Stimulated activated CD4-positive, alpha-beta T cell treated with anti-CD3 and anti-CD28 coated beads, Interleukin-1b, Interleukin-23, amount 100 ng/mL, for 48 hours (primary cell): ENCODE measurements around the gene CTDP1.

Experiments
- DNase-seq: peaks from one replicate; pipeline ENCODE4 v3.0.0-alpha.2; 2020

The CTDP1 gene

DNA sequence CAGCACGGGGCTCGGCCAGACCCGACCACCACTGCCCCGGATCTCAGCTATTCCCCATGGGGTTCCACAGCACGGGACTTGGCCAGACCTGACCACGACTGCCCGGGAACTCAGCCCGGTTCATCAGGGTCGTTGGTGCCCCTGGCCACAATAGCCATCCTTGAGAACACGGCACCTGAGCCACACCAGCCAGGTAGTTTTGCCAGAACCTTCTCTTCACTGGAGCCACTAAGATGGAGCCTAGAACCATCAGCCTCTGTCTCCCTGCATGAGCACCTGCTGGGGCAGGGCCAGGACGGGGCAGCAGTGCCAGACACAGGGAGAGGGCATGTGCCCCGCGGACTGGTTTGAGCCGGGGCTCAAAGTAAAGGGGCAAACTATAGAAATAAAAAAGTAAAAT is 106.7 kb downstream of the CTDP1 start:
- no peak for DNase-seq

DNA sequence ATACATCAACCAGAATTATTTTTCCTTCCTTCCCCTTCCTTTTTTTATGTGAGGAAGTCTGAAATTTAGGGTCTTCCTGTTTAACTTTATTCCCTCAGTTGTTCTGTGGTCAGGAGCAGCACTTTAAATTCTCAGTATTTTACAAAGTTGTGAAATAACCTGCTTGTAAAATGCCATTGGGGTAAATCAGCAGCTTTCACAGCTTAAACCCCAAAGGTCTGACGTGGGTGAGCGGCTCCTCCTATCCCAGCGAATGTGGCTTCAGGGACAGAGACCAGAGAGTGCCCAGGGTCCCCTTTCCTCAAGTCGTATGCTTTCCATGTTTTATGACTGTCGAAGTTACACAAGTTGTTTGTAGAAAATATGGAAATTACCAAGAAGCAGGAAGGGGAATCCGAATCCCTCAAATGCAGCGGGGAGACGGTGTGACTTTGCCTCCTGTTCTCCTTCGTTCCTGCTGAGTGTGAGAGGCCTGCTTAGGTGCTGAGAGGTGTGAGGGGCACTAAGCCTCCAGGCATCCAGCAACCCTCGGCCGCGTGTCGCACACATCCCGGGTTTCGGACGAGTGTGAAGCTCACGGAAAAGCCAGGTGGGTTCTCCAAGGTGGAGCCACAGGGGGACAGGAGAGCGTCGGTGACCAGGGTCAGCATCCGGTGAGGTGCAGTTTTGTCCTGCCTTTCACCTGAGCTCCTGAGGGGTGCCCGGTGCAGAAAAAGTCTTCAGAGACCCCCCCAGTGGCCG is 107.4 kb downstream of the CTDP1 start:
- no peak for DNase-seq

DNA sequence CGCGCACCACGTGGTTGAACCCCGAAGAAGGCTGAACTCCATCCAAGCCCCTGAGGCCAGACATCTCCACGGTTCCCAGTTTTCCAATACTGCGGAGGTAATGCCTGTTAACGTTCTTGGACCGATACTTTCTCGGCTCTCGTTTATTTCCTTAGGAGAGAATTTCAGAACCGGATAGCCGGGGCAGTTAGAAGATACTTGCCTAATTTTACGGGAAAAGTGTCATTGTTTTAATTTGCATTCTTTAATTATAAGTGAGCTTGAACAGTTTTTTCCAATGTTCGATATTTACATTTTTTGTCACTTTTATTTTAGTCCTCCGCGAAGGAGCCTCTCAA is 107.9 kb downstream of the CTDP1 start:
- no peak for DNase-seq

DNA sequence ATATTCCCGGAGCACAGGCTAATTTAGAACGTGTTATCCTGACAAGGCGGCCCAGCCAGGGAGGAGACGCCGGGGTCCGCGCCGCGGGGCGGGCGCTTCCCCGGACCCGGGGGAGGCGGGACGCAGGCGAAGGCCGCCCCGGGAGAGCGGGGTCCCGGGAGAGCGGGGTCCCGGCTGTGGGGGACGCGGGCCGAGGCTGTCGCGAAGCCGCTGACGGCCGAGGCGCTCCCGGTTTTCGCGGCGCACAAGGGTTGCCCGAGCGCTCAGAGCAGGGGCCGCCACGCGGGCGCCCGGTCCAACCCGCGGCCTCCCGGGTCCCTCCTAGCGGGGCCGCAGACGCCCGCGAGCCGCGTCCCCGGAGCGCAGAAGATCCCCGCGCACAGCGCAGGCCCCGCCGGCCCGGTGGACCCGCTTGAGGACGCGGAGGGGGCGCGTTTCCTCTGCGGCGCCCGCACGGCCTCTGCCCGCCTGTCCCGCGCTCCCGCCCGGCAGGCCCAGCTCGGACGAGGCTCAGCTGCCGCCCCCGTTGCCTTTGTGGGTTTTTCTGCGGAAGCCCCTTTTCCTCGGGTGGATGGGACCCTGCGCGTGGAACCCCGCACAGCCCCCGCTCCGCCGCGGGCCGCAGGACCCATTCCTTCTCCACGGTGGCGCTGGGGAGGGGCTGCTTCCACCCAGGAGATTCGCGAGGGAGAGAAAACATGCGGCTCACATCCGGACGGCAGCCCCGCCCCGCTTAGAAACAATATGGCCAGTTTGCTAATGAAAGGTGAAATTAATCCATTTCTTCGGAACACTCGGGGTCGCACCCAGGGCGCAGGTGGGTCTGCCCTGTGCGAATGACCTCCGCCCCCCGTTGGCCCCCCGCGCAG is 108.5 kb downstream of the CTDP1 start:
- no peak for DNase-seq

DNA sequence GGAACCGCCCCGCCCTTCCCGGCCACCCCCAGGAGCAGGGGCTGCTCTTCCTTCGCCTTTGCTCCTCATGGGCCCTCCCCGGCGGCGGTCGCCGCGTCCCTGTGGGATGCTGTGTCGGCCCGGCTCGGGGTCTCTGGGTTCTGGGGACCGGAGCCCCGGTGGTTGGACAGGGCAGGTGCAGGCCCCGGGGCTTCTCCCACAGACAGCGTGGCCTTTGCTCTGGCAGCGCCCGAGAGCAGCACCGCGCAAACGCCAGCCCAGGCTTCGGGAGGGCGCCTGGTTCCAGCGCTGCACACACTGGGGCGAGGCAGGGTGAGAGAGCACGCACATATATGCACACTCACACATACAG is 109.1 kb downstream of the CTDP1 start:
- no peak for DNase-seq

DNA sequence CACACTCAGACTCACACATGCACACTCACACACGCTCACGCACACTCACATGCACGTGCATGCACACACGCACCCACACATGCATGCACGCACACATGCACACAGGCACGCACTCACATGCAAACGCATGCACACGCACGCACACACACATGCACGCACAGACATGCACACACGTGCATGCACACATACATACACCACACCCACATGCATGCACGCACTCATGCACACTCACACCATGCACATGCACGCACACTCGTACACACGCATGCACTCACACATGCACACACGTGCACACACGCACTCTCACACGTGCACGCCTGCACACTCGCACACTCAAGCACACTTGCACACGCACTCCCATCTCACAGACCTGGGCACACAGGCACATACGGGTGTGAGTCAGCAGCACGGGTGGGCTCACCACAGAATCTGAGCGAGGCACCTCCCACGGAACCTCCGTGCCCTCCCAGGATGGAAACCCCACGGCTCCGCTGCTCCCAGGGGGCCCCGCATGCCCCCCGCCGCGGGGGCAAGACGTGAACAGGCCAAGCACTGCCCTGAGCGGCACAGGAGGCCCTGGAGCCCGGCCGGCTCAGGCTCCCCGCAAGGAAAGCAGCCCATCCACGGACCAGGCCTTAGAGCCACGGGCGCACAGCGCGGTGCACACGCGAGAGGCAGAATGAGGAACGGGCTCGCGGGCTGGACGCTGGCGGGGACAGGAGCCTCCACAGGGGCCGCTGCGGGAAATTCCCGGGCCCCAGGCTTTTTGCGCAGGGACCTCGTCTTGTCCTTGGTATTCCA is 109.7 kb downstream of the CTDP1 start:
- DNase-seq: no peak

DNA sequence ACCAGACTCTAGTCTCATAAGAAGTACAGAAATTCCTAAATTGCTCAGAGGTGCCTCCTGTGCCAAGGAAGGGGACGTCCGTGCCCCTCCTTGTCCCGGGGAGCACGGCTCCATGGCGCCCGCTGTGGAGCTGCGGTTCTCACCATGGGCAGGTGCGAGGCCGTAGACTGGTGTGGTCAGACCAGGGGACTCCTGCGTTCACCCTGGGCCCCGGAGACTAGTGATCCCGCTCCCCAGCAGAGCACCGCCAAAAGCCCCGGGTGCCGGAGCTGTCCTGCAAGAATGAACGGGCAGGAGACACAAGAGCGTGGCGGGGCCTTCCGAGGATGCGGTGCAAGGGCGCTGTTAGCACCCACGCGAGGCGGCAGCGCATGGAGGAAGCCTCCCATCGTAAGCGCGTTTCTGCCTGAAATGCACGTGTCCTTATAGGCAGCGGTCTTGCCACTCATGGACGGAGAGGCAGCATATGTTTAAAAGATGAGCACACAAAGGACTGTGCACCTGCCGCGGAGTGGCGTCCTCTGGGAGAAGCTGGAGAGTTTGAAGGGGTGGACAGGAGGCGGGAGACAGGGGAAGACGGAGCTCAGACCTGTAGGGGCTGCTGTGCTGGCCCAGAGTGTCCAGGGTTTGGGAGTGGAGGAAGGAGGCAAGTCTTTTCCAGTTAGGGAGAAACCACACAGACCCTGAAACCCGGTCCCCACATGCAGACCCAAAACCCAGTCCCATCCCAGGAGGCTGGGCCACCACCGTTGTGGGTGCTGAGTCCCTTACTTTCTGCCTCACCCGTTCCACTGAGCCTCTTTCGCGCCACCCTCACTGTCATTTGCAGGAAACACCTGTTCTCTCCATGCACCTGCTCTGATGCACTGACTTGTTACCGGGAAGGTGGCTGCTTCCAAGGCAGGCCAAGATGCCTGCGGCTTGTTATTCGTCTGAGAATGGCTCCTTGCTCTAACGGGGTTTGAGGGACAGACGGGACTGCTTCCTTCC is 110.6 kb downstream of the CTDP1 start:
- DNase-seq: no peak

DNA sequence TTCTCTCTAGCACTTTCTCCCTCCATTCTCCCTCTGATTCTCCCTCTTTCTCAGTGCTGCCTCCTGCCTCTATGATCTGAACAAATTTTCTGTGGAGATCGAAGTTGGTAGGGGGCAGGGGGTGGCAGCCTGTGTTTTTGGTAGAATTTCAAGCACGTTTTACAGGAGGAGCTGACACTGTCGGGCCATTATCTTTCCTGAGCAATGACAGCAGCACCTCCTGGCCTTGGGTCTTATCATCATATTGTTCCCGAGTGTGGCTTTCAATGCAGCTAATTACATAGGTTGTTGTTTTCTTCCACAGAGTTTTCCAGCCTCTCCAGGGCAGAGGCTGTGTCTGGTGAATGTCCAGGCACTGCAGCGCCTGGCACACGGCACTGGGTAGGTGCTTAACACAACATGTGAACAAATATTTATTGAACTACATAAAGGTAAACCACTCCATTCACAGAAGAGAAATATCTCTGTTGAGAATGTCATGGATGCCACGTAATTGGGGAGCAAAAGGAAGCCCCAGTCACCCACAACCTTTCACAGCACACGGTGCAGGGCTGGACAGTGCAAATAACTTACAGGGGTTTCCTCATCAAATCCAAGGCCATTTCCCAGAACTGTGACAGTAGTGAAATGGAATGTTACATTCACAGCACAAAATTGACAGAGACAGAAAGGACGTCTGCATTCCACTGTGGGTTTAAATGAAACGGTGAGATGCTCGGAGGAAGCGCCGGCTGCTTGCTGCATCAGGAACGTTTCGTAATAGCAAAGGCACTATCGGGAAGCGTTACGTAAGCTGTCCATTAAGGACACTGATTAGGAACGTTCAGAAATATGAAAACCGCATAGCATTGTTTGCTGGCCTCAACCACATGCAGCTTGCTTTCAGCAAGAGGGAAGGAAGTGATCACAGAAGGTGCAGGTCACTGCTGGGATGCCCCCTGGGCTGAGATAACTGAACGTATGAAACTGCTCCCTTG is 111.7 kb downstream of the CTDP1 start:
- no peak for DNase-seq

DNA sequence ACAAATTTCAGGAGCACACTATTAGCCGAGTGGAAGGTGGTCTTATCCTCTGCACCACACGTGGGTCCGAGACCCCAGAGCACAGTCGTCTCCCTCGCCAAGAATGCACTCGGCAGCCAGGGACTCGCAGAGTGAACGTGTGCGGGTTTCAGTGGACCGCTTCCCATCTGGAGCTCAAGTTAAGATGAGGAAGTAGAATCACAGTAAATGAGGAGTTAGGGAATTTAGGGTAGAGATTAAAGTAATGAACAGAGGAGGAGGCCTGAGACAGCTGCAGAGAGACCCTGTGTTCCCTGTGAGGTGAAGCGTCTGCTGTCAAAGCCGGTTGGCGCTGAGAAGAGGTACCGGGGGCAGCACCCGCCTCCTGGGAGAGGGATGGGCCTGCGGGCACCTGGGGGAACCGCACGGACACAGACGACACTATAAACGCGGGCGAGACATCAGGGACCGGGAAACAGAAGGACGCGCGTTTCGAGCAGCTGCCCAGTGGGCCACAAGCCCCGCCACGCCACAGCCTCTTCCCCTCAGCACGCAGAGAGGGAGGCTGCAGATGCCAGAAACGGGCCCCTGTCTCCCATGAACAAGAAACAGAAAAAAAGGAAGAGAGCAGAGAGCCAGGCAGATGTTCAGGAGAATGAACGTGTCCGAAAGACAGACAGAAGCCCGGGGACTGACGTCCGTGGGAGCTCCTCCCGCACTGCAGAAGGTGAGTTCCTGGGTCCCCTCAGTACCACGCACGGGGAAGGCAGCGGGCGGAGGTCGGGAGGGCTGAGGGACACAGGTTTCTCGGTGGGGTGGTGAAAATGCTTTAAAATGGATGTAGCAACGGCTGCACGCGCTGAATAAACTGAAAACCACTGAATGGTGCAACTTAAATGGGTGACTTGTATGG is 112.7 kb downstream of the CTDP1 start:
- DNase-seq: no peak

DNA sequence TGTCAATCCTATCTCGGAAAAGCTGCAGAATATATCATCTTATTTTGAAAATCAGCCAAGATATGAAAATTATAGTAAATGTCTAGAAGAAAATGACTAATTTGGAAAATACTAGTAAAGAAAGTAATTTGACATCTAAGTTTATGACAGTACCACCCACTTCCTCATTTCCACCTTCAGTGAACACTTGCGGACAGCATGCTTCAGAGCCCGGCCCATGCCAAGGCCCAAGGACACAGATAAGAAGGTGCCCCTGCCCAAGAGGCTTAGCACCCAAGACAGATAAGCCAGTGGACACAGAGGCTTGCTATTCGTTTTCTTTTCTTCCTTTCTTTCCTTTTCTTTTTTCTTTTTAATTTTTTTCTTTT is 113.4 kb downstream of the CTDP1 start:
- no peak for DNase-seq

DNA sequence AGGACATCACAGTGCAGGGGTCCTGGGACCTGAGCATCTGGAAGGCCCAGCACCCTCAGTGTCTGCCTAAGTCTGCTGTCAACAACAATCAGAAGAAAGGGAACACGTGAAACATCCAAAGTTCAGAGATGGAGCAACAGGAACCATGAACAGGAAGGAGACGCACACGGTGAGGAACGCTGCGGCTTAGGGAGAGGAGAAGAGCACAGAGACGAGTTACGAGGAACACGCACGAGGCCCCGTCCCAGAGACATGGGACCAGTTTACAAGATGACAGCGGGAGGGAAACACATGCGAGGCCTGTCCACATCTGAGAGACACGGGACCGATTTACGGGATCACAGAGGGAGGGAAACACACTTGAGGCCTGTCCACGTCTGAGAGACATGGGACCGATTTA is 115.2 kb downstream of the CTDP1 start:
- DNase-seq: no peak

DNA sequence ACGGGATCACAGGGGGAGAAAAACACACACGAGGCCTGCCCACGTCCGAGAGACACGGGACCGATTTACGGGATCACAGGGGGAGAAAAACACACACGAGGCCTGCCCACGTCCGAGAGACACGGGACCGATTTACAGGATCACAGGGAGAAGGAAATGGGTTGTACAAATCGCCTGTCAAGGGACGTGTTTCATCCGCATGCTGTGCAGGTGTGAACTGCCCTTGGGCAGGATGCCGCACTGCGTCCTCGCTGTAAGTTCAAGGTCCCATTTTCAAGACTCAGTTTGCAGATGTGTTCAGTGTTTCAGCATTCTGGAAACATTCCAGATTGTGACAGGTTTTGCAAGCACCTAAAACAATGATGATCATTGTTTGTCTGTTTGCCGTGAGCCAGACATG is 115.8 kb downstream of the CTDP1 start:
- DNase-seq: no peak

DNA sequence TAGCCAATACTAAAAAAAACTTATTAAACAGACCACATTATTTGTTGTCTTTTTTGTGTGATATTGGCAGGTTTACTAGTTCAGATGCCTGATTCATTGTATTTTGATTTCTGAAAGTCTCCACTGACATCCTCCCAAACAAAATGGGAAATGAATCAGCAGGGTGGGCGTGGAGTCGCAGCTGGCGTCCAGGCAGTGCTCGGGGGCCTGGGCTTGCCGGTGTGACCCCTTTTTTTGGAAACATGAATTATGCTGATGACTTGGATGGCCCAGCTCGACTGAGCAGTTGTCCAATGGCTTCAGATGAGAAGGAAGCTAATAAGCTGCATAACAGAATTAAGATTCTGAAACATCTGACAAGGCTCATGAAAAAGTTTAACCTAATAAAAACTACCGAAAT is 116.4 kb downstream of the CTDP1 start:
- no peak for DNase-seq

DNA sequence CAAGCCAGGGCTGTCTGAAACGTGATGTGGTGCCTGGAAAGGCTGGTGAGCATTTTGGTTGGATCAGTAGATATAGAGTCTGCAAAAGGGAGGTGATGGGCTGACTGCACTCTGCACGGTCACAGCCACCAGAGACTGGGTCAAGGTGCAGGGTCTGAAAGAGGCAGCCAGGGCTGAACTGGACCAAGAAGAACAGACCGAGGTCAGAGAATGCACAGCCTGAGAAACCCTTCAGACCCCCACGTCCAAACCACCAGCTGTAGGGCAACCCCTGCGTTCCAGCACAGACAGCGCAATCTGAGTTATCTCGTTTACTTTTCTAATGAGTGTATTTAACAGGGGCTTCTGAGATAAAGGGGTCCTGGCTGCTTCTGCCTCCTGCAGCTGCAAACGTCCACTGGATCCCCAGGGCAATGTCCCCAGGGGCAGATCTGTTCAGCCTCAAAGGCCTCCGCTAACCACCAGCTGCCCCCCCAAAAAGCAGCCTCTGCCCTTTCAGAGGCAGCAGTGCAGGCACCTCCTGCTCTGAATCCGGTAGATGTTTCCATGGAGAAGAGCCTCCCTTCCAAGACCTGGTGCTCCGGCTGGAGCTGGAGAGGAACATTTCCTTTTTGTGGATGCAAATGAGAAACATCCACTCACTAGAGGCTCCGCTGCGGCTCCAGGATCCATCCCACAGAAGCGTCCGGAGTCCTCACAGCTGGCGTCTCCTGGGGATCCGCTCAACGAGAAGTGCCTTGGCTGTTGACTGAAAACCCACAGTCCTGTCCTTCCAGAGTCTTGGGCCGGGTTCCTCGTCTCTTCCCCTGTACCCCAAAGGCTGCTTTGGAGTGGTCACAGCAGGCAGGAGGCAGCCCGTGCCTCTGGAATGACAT is 117.2 kb downstream of the CTDP1 start:
- DNase-seq: no peak

DNA sequence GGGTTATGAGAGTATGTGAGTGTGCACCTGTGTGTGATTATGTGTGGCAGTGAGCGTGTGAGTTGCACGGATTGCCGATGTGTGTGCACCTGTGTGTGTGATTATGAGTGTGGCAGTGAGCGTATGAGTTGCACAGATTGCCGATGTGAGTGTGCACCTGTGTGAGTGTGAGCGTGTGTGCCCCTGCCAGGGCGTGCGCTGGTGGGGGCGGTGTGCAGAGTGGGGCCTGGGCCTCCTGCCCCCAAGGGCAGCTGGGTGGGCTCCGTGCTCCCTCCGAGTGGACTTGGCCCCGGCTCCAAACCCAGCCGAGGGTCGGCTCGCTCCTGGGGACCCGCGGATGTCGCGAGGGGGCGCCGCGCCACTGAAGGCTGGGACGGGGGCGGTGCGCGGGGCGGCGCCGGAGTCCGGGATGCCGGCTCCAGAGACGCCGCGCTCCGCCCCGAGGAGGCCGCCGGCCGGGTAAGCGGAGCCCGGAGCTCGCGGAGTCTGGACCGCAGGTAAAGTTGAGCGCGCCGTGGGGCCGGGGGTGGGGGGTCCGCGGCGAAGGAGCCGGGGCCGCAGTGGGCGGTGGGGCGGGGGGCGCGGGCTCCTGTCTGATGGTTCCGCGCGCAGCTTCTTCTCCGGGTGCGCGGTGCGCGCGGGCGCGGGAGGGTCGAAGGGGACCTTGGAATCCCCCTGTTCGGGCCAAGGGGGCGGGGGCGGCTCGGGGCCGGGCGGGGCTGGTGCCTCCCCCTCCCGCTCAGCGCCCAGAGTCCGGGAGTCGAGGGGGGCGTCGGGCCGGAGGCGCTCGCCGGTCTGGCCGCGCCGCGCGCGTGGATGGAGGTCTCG is 118.1 kb downstream of the CTDP1 start, which contains the start of gene KCNG2:
KCNG2 (plus strand) TSS at position 421 of the 828 bp plus-strand sequence. CDS start 65,730 bp downstream, outside the sequence.
- no peak for DNase-seq

DNA sequence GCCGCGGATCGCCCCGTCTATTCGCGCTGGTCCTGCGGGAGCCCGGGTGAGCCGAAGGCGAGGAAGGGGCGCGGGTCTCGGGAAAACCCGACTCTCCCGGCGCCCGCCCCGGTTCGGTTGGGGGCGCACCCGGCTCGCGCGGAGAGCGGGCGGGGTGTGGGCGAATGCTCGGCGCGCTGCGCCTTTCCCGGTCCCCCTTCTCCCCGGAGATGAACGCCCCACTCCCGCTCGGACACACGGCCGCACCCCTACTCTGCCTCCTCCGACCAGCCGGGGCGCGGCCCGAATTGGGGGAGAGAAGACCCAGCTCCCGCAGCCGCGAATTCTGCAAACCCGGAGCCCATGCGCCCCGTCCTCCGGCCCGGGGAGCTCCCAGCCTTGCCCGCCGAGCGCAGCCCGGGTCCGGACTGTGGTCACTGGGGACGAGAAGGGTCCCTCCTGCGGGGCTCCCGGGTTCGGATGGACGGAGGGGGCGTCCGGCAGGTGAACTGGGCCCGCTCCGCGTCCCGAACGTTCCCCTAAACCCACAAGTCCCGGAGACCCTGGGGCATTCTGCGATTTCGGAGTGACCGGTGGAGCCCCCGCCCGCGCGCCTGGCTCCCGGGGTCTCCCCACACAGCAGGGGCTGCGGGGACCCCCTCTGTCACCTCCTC is 118.9 kb downstream of the CTDP1 start:
- DNase-seq: no peak

DNA sequence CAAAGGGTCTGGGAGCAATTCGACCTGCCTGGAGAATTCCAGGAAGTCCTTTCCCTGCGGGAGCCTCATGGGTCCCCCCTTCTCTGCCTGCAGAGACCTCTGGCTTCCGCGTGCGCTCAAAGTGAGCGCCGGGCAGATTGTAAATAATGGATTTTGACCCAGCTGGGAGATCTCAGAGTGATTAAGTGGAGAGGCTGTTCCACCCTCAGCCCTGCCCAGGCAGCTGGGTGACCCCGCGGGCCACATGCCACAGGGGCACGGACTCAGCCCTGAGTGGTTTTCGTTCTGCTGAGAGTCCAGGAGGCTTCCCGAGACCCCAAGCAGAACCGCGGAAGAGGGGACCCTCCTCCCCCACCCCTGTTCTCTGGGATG is 119.4 kb downstream of the CTDP1 start:
- DNase-seq: no peak
